GM12874 (cell line): Measurements from ENCODE around the gene VEGFD.

ENCODE experiments used
- TF ChIP-seq, protein P1 (sequence below): IDR thresholded peaks from 2 replicates; pipeline ENCODE4 v1.5.1; 2011; ENCODE audit warnings: low read depth, mild to moderate bottlenecking, control low read depth, low read length, moderate library complexity; ENCODE audit not compliant: insufficient read depth

The VEGFD gene

DNA sequence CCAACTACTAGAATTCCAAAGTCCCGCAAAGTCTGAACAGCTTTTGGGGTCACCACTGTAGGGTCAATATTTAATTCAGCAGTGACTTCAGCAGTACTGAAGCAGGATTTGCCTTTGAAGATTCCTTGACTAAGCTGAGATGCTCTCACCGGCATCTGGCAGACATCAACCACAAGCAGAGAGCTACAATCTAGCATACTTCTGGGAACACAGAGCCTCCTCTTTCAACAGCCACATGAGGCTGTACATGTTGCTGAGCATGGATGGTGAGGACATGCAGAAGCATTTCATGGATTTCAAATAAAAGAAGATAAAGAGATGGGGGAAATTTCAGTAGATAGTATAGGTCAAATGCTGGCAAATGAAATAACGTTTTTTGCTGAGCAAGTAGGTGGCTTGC is 62.1 kb downstream of the VEGFD start:
- TF ChIP-seq, protein P1, sequence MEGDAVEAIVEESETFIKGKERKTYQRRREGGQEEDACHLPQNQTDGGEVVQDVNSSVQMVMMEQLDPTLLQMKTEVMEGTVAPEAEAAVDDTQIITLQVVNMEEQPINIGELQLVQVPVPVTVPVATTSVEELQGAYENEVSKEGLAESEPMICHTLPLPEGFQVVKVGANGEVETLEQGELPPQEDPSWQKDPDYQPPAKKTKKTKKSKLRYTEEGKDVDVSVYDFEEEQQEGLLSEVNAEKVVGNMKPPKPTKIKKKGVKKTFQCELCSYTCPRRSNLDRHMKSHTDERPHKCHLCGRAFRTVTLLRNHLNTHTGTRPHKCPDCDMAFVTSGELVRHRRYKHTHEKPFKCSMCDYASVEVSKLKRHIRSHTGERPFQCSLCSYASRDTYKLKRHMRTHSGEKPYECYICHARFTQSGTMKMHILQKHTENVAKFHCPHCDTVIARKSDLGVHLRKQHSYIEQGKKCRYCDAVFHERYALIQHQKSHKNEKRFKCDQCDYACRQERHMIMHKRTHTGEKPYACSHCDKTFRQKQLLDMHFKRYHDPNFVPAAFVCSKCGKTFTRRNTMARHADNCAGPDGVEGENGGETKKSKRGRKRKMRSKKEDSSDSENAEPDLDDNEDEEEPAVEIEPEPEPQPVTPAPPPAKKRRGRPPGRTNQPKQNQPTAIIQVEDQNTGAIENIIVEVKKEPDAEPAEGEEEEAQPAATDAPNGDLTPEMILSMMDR: no peak

DNA sequence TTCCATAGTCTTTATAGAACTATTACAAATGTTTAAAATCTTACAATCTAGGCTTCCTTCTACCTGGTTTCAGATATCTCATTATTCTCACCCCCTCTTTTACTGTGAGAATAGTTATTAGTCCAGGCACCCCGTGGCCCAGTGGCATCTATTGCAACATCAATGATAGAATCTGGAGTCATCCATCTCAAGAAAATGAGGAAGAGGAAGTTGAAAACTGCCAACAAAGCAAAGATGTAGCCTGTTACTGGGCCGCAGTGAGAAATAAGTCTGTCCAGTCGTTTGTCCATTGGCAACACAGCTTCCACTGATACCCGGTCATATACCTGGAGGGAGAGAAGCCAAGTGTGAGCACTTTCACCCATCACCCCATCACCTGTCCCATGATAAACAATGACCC is 62.8 kb downstream of the VEGFD start:
- TF ChIP-seq, protein P1: no peak

DNA sequence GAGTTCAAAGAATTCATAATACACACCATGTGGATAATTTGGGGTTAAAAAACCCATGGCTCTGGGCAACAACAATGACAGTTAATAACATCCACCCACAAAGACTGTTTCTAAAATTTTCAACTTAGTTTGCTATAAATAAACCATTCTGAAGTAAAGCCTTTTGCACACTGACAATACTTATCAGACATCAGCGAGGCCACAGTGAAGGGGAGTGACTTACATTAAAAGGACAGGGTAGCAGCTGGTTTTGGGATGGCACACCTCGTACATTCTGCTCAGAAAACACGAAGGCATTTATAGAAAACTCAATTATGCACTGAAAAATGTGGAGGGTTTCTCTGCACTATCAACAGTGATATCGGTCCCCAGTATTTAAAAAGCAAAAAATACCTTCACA is 63.9 kb downstream of the VEGFD start:
- TF ChIP-seq, protein P1: no peak

DNA sequence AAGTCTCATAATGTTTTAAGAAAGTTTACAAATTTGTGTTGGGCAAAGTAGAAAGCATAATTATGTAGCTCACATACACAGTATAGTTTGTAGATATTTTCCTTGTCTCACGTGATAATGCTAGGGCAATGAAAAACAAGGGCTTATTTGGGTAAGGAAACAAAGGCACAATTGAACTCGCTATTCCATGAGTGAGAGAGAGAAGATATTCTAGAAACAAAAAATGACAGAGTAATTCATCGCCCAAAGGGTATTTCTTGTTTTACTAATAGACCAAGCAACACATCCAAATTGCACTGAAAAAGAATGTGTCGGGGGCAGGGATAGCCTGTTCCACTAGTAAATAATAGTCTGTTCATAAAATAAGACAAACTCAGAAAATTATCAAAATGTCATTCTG is 65.1 kb downstream of the VEGFD start:
- TF ChIP-seq, protein P1: no peak

DNA sequence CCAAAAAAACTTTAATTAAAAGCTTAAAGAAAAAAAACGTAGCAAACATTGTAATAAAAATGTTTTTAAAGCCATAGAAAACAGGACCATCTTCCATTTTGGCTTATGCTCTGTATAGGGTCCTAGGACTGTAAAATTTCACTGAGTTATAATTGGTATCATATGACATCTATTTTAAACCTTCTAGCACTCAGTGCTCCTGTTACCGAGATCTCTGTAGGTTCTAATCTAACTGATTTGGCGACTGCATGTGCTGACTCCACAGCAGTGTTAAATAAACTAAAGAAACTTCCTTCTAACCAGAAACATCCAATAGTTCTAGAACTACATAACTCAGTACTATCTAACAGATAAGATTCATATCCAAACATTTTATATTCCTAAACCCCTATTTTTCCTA is 68.7 kb downstream of the VEGFD start, which contains the start of gene ASB11:
ASB11 (minus strand) TSS at position 132 of the 400 bp plus-strand sequence; CDS start at position 97, 35 bp downstream.
- TF ChIP-seq, protein P1: no peak

DNA sequence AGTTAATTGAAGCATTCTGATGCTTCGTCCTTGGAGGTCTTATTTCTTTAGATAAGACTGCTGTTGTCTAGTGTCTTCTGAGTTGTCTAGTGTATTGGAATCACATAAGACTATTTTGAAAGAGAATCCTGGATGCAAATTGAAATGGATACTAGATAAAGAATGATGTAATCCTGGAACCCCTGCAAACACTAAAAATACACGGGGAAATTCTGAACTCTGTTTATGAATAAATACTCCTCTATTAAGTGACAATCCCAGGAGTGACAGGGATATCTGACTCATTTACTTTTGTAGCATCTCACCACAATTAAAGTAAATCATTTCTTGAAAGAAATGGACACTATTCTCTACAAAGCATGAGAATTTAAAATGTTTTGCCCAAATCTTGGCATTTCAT is 69.7 kb downstream of the VEGFD start:
- TF ChIP-seq, protein P1: no peak

DNA sequence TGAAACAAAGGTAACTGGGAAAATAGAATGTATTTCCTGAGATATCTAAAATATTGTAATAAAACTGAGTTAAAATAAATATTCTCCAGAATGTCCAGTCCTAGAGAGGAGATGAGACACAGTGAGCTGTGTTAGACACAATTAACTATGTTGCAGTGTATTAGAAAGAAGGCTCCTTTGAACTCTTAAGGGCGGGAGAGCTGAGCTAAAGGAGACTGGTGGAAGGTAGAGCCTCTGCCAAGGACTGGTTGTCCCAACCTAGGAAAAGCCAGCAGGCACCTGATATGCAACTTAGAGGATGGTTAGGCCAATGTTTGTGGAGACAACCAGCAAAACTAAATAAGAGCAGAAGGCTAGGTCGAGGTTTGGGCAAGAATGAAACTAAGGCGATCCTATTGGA is 73.1 kb downstream of the VEGFD start:
- TF ChIP-seq, protein P1: no peak

DNA sequence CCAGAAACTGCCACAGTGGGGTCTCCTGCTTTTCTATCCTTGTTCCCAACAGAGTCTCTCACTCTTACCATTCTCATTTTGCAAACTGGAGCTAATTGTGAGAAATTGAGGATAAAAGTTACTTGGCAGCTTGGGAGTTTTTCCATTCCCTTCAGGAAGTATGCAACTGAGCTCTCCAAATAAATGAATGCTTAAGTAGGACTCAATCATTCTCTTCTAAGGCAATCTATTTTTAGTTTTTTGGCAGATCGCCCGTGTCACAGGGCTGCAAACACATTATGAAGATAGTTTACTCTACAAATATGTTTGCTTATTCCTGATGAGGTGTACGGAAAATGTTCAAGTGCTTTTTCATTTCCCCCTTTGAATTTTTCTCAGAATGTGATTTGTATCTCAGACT is 74.1 kb downstream of the VEGFD start:
- TF ChIP-seq, protein P1: no peak
